Measurements from ENCODE around the gene KDM5C. TPM values are rescaled to one million over a fixed set of nuclear protein-coding genes. Genes with fewer than 3 reads are reported as not detected.

KDM5C gene
- total and polyA plus RNA-seq, 2 experiments from 2014 or later, result 83.0 to 185 TPM

GRCh38 chrX:53237056-53237455, 12.0 kb upstream of the KDM5C start:
- Histone ChIP-seq H3K27me3 (no peaks in the 10 kb centered on the region), H3K27ac (no peak overlapping the region)

GRCh38 chrX:53236025-53236679, 11.1 kb upstream of the KDM5C start:
- Histone ChIP-seq H3K9me3 (ENCODE audit: low read depth) (no peaks in the 10 kb centered on the region), H3K4me3 (no peak overlapping the region), H3K27ac (no peak overlapping the region), H3K36me3 (no peaks in the 10 kb centered on the region), H3K27me3 (no peaks in the 10 kb centered on the region), H3K4me1 (ENCODE audit: low read depth) (no peaks in the 10 kb centered on the region)
- TF ChIP-seq CTCF (IDR thresholded peaks at IDR 0.05; ENCODE audit: low read depth, low read length), result no peak
- DNase-seq (ENCODE audit: low read depth in 1 of 2, low spot score in 1 of 2), result no peak

More at GRCh38 chrX:53237056-53237455, 12.0 kb upstream of the KDM5C start:
- Histone ChIP-seq H3K36me3 (no peaks in the 10 kb centered on the region), H3K4me3 (no peak overlapping the region), H3K9me3 (ENCODE audit: low read depth) (no peaks in the 10 kb centered on the region), H3K4me1 (ENCODE audit: low read depth) (no peaks in the 10 kb centered on the region)
- TF ChIP-seq CTCF (IDR thresholded peaks at IDR 0.05; ENCODE audit: low read depth, low read length), result no peak
- no peak for DNase-seq (ENCODE audit: low read depth in 1 of 2, low spot score in 1 of 2)

- Histone ChIP-seq H3K4me3 (no peak overlapping the region), H3K27me3 (no peaks in the 10 kb centered on the region), H3K27ac (no peak overlapping the region), H3K9me3 (ENCODE audit: low read depth) (no peaks in the 10 kb centered on the region), H3K36me3 (no peaks in the 10 kb centered on the region), H3K4me1 (ENCODE audit: low read depth) (no peaks in the 10 kb centered on the region)
- no peak for DNase-seq (ENCODE audit: low read depth in 1 of 2, low spot score in 1 of 2)
- TF ChIP-seq CTCF (IDR thresholded peaks at IDR 0.05; ENCODE audit: low read depth, low read length), result no peak
Measured at GRCh38 chrX:53235566-53235965, 10.6 kb upstream of the KDM5C start.

GRCh38 chrX:53234484-53234883, 9.5 kb upstream of the KDM5C start:
- DNase-seq (ENCODE audit: low read depth in 1 of 2, low spot score in 1 of 2), result no peak
- H3K27me3 ChIP-seq, result no peaks in the 10 kb centered on the region
- TF ChIP-seq CTCF (IDR thresholded peaks at IDR 0.05; ENCODE audit: low read depth, low read length), result no peak
- H3K4me3 ChIP-seq, result no peak overlapping the region
- no peaks in the 10 kb centered on the region for H3K4me1 ChIP-seq (ENCODE audit: low read depth)
- H3K36me3 ChIP-seq, result no peaks in the 10 kb centered on the region
- no peaks in the 10 kb centered on the region for H3K9me3 ChIP-seq (ENCODE audit: low read depth)
- no peak overlapping the region for H3K27ac ChIP-seq

GRCh38 chrX:53233536-53233935, 8.5 kb upstream of the KDM5C start:
- no peak for TF ChIP-seq CTCF (IDR thresholded peaks at IDR 0.05; ENCODE audit: low read depth, low read length)
- no peaks in the 10 kb centered on the region for H3K36me3 ChIP-seq
- H3K27me3 ChIP-seq, result no peaks in the 10 kb centered on the region
- no peak overlapping the region for H3K4me3 ChIP-seq
- no peak for DNase-seq (ENCODE audit: low read depth in 1 of 2, low spot score in 1 of 2)
- no peaks in the 10 kb centered on the region for H3K4me1 ChIP-seq (ENCODE audit: low read depth)
- H3K9me3 ChIP-seq (ENCODE audit: low read depth), result no peaks in the 10 kb centered on the region
- no peak overlapping the region for H3K27ac ChIP-seq

Data from cardiac muscle cell (in vitro differentiated cells and primary cell).